ENCODE measurements around the gene PLXDC2.
"Not testable (repeated sequence)": the region's sequence is repeated elsewhere in the genome, so short reads cannot be mapped to it uniquely, and the experiment has no call there.

The PLXDC2 gene

GRCh38 chr10:20133669-20134189, 317.5 kb downstream of the PLXDC2 start:
- DNase-seq, result no peak

GRCh38 chr10:20142311-20142710, 326.1 kb downstream of the PLXDC2 start:
- DNase-seq, result no peak

- no peak for DNase-seq
Observed at GRCh38 chr10:20144268-20144667, 328.0 kb downstream of the PLXDC2 start.

DNA sequence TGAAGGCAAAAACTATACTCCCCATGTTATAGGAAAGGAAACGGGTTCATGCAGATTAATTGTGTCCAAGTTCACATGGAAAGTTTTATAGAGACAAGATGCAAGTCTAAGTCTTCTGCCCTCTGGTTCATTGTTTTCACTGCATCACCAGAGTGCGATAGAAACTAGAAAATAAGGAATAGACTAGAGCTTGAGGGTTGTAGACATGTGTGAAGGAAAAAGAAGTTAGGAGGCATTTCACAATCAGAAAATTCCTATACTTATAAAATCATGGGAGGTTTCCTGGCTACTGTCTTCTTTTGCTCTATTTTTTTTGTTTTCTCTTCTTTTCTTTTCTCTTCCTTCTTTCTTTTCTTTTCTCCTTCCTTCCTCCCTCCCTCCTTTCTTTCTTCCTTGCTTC, 329.8 kb downstream of the PLXDC2 start:
- no peak for DNase-seq

DNA sequence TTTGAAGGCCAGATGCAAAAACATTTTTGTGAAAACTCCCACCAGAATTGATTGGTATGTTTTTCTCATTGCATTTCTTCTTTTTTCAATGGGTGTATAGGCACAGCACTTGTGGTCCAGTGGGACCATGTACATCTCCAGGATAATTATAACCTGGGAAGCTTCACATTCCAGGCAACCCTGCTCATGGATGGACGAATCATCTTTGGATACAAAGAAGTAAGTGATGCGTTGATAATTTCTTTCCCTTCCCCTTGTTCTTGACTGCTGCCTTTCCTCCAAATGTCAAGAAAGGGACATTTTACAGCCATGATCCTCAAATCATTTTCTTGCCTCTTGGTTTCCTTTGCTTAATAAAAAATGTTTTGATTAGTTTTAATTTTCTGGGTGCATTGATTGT, 331.5 kb downstream of the PLXDC2 start:
- DNase-seq, result no peak

GRCh38 chr10:20156511-20156910, 340.3 kb downstream of the PLXDC2 start:
- no peak for DNase-seq

DNA sequence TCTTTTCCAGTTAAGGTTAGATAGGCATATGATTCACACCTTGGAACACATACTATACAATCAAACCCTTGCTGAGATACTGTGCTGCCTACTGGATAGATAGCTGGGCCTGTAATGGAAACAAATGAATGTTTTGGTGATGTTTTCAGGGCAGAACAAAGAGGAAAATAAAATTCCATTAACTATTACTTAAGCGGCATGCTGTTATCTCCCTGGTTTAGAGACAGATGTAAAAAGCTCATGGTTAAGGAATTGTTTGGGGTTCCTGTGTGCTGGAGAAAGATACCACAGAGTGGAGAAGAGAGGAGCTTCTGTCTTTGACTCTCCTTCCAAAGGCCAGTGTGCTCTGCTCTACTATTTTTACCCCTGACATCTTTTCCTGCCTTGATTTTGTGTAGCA, 341.1 kb downstream of the PLXDC2 start:
- no peak for DNase-seq

- no peak for DNase-seq
Observed at GRCh38 chr10:20158086-20158485, 341.9 kb downstream of the PLXDC2 start.

DNA sequence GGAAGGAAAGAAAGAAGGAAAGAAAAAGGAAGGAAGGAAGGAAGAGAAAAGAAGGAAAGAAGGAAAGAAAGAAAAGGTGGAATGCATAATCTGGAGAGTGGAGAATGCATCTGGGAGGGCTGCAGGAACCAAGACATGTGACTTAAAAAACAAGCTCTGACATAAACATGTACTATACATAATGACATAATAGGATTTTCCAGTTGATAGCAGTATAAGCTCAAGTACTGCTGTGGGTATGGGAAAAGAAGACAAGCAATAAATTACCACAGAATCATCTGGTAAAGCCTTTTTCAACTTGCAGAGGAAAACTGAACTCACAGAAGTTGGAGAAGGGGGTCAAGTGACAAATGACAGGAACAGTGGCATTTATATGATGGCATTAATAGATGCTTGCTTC, 345.9 kb downstream of the PLXDC2 start:
- DNase-seq, result no peak

DNA sequence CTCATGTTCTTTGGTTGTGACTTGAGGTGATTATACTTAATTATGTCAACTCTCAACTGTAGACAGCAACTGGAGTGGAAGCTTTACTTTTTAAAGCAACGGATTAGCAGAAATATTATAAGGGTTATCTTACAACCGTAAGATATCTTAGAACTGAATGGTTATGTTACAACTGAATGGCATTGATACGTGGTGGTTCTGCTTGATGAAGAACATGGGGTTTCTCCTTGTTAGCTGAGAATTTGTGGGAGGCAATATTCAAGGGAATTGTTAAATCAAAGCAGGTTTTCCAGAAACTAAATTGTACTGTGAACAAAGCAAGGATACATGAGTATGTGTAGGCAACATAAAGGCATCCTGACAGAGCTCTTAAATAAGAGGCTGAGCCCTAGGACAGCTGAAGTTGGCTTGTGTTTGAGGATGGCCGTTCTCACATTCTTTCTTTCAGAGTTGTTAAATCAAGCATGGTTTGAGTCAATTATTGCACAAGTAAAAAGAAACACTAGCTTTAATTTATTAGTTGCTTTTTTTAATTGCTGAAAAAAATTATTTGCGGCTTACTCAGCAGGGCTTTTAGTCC, 350.0 kb downstream of the PLXDC2 start:
- no peak for DNase-seq

- DNase-seq, result no peak
Observed at GRCh38 chr10:20170661-20171060, 354.4 kb downstream of the PLXDC2 start.

DNA sequence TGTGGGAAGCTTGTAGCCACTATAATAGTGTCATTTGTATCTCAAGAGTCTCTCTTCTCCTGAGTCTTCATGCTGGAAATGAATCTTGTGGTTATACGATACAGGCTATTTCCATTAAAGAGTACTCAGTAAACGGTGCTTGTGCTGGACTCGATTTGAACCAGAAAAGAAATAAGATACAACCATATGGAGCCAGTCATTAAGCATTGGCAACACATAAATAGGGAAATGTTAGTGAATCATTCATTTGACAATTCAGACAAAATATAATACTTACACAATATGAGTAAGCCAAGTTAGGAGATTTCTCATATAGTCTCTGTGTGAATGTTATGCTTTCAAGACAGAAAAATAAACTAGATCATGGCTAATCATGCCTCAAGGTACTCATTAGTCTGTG, 356.8 kb downstream of the PLXDC2 start:
- DNase-seq, result no peak

- DNase-seq, result no peak
Observed at GRCh38 chr10:20175719-20176118, 359.5 kb downstream of the PLXDC2 start.

GRCh38 chr10:20180766-20181165, 364.5 kb downstream of the PLXDC2 start:
- no peak for DNase-seq

DNA sequence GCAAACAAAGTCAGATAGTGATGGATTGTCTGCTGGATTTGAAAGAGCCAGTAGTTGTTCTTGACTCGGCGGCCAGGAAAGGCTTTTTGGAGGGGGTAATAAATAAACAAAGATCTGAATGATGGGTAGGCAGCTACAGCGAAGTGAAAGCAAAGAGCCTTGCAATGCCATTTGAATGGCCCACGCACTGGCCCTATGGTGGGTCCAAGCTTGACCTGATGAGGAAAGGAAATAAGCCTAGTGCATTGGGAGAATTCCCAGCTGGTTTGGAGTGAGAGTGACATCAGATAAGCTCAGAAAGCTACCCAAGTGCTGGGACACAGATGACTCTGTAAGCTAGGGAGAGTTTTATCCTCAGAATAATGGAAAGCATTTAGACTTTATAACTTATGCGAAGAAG, 365.2 kb downstream of the PLXDC2 start:
- DNase-seq, result no peak

DNA sequence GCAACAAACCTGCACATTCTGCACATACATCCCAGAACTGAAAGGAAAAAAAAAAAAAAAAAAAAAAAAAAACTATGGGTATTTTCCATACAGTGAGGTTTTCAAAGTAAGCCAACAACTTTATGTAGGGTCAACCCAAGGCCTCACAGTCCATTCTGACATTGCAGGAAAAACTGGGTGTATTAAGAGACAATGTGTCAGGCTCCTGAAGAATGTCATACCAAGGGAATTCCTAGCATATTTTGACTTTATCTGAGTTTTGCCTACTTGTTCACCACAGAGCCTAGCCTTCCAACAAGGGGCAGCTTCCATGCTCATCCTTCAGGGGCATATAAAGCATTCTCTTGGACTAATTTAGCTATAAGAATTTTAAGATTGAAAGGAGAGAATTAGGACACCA, 368.9 kb downstream of the PLXDC2 start:
- DNase-seq, result no peak

- DNase-seq, result not testable (repeated sequence)
Observed at GRCh38 chr10:20191392-20191791, 375.2 kb downstream of the PLXDC2 start.

DNA sequence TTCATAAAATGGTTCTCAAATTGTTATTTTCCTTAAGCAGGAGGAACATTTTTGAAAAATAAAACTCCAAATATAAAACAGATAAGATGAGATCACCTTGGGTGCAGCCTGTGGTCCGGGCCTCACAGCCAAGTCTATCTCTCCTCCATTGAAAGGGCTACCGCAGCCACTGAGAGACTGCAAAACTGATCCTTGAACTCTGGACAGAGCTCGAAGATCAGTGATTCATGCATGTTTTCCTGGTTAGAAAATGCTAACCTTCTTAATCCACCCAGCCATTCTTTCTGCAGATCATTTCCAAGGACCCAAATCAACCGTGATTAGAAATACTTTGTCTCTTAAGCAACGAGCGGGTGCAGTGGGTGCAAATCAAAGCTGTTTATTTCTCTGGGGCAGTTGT, 378.8 kb downstream of the PLXDC2 start:
- no peak for DNase-seq

DNA sequence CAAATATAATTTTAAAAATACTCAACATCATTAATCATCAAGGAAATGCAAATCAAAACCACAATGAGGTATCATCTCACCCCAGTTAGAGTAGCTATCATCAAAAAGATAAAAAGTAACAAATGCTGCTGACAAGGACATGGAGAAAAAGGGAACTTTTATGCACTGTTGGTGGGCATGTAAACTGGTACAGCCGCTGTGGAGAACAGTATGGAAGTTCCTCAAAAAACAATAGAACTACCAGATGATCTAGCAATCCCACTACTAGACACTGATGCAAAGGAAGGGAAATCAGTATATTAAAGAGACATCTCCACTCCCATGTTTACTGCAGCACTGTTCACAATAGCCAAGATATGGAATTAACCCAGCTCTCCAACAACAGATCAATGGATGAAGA, 384.5 kb downstream of the PLXDC2 start:
- no peak for DNase-seq

- no peak for DNase-seq
Observed at GRCh38 chr10:20202337-20202736, 386.1 kb downstream of the PLXDC2 start.

- no peak for DNase-seq
Observed at GRCh38 chr10:20207653-20208052, 391.4 kb downstream of the PLXDC2 start.

- DNase-seq, result not testable (repeated sequence)
Observed at GRCh38 chr10:20209098-20209497, 392.9 kb downstream of the PLXDC2 start.

GRCh38 chr10:20215547-20216152, 399.4 kb downstream of the PLXDC2 start:
- DNase-seq, result no peak

- no peak for DNase-seq
Observed at GRCh38 chr10:20221356-20221755, 405.1 kb downstream of the PLXDC2 start.

DNA sequence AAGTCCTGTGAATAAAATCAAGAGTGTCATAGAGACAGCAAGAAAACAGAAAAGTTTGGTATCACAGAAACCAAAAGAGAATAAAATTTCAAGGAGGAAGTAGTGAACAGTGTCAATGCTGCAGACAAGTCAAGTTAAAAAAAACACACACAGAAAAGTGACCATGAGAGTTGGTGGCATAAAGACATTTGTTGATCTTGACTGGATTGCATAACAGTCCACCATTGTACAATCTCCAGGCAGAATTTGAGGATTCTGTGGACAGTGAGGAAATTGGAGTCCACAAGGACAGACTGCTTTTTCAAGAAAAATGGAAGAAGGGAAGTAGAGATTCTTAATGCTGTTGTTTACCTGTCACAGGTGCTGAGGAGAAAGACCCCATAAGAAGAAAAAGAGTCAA, 412.5 kb downstream of the PLXDC2 start:
- no peak for DNase-seq

Measured in NCI-H1092 treated with DMSO at 0.1 percent for 48 hours (cell line).